SK-N-MC (cell line): ENCODE data around the gene OR4A5.
"Not testable (repeated sequence)": the region's sequence is repeated elsewhere in the genome, so short reads cannot be mapped to it uniquely, and the experiment has no call there.

ENCODE experiments used
- DNase-seq: peaks from one replicate; pipeline ENCODE4 v3.0.0-alpha.2; 2011; ENCODE audit warnings: low read depth, low spot score
- H3K27ac ChIP-seq: fragments of 200-600 bp; sonication (generic); 2 replicates; pipeline ENCODE4 v1.5.1; 2016; ENCODE audit warnings: mixed run types
- H3K36me3 ChIP-seq: fragments of 200-600 bp; sonication (generic); 2 replicates; pipeline ENCODE4 v1.6.1; 2017; ENCODE audit warnings: antibody characterized with exemption, low read length, mixed read lengths; ENCODE audit not compliant: insufficient read depth
- H3K4me3 ChIP-seq: fragments of 200-600 bp; sonication (generic); 2 replicates; pipeline ENCODE4 v1.5.1; 2016
- H3K9ac ChIP-seq: fragments of 200-600 bp; sonication (generic); 2 replicates; pipeline ENCODE4 v1.8.0; 2017; ENCODE audit warnings: mixed run types, mixed read lengths; ENCODE audit not compliant: insufficient read length
- H3K9me3 ChIP-seq: fragments of 200-600 bp; sonication (generic); 2 replicates; pipeline ENCODE4 v1.6.1; 2017; ENCODE audit warnings: low read depth, mild to moderate bottlenecking, antibody characterized with exemption, low read length, moderate library complexity, mixed read lengths

The OR4A5 gene, protein sequence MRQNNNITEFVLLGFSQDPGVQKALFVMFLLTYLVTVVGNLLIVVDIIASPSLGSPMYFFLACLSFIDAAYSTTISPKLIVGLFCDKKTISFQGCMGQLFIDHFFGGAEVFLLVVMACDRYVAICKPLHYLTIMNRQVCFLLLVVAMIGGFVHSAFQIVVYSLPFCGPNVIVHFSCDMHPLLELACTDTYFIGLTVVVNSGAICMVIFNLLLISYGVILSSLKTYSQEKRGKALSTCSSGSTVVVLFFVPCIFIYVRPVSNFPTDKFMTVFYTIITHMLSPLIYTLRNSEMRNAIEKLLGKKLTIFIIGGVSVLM

DNA sequence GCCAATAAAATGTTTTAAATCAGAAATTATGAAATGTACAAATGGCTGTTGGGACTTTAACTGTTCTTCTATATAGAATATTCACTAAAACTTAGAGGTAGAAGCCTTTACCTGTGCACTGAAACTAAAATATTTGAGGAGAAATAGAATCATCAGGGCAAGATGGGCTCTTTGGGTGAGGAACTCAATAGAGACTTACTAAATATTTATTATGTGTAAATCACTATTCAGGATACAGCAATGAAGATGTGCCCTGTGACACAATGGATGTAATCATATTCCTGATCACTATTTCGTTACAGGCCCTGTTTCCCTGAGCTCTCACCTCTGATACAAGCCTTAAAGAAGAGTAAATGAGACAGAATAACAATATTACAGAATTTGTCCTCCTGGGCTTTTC is at the start of gene OR4A5:
Gene OR4A5 (plus strand): TSS at position 301 of the 400 bp plus-strand sequence. CDS start 53 bp downstream, at position 354.
- H3K9me3 ChIP-seq, H3K36me3 ChIP-seq, H3K9ac ChIP-seq, H3K4me3 ChIP-seq, DNase-seq, H3K27ac ChIP-seq: not testable (repeated sequence)

DNA sequence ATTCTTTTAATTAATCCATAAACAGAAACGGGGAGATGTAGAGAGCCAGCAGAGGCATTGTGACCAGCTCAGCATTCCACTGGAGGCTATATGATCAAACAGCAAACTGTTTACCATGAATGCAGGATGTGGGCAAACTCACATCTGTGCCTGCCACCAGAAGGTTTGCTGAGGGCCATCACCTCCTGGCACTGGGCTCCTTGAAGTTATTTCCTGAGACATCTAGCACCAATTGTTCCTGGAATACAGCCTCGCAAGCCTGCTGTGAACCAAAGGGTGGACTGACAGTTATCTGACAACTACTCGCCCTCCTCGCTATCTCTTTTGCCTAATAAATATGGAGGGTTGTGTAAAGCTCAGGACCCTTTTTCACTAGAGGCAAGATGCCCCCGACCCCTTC is 13.5 kb downstream of the OR4A5 start:
- DNase-seq, H3K27ac ChIP-seq, H3K36me3 ChIP-seq, H3K9ac ChIP-seq, H3K4me3 ChIP-seq, H3K9me3 ChIP-seq: not testable (repeated sequence)
